HG03571 (cell line): ENCODE results near the gene BMPER.

Source experiments
- ATAC-seq: cut with Tn5 transposase; IDR thresholded peaks from one replicate; pipeline ENCODE4 v1.9.1; 2021; ENCODE audit not compliant: unreplicated experiment

Gene BMPER

GRCh38 chr7:33964417-33965182, 59.3 kb downstream of the BMPER start:
- no peak for ATAC-seq

- ATAC-seq = no peak
Measured at GRCh38 chr7:33965183-33965744, 59.9 kb downstream of the BMPER start.

- no peak for ATAC-seq
Measured at GRCh38 chr7:33968591-33968990, 63.3 kb downstream of the BMPER start.

GRCh38 chr7:33970536-33970935, 65.2 kb downstream of the BMPER start:
- ATAC-seq = no peak

- ATAC-seq = no peak
Measured at GRCh38 chr7:33971106-33971505, 65.8 kb downstream of the BMPER start.

GRCh38 chr7:33973231-33974015, 68.1 kb downstream of the BMPER start:
- no peak for ATAC-seq

- ATAC-seq = no peak
Measured at GRCh38 chr7:33979300-33979806, 74.0 kb downstream of the BMPER start.

GRCh38 chr7:33979807-33980355, 74.5 kb downstream of the BMPER start:
- ATAC-seq = no peak

GRCh38 chr7:33981226-33981625, 75.9 kb downstream of the BMPER start:
- no peak for ATAC-seq

- ATAC-seq = no peak
Measured at GRCh38 chr7:33981671-33982424, 76.5 kb downstream of the BMPER start.

GRCh38 chr7:33982425-33982786, 77.1 kb downstream of the BMPER start:
- ATAC-seq = no peak

- no peak for ATAC-seq
Measured at GRCh38 chr7:33986451-33986850, 81.1 kb downstream of the BMPER start.

- ATAC-seq = no peak
Measured at GRCh38 chr7:33986951-33987947, 81.9 kb downstream of the BMPER start.

GRCh38 chr7:33996899-33997298, 91.6 kb downstream of the BMPER start:
- ATAC-seq = no peak

- no peak for ATAC-seq
Measured at GRCh38 chr7:33998476-33998875, 93.1 kb downstream of the BMPER start.

- ATAC-seq = no peak
Measured at GRCh38 chr7:34011017-34011695, 105.8 kb downstream of the BMPER start.

- no peak for ATAC-seq
Measured at GRCh38 chr7:34011696-34012095, 106.4 kb downstream of the BMPER start.

GRCh38 chr7:34013421-34013820, 108.1 kb downstream of the BMPER start:
- no peak for ATAC-seq

GRCh38 chr7:34015651-34016050, 110.3 kb downstream of the BMPER start:
- ATAC-seq = no peak
